ENCODE data around the gene ERFE. TPM values are rescaled to one million over a fixed set of nuclear protein-coding genes. Genes with fewer than 3 reads are reported as not detected.

ERFE gene
- total and polyA plus RNA-seq, 2 of the 13 experiments (the other 11 are each of a cell fraction or from before 2014, with no cell fraction given), result 0.09 TPM; not detected in 1

GRCh38 chr2:238127165-238128060 lies 31.4 kb upstream of the ERFE start (continued):
- 0 out of 2 replicates have a peak, but pooled peaks have one; percentile 58 for TF ChIP-seq NFKB2 (CRISPR knock-in tag; IDR thresholded peaks at IDR 0.05; ENCODE audit: borderline replicate concordance)
- no peak for TF ChIP-seq TFE3 (CRISPR knock-in tag; IDR thresholded peaks at IDR 0.05)
- no peak for TF ChIP-seq PAF1 (CRISPR knock-in tag; IDR thresholded peaks at IDR 0.05)
- TF ChIP-seq ZBTB7B (CRISPR knock-in tag; IDR thresholded peaks at IDR 0.05), result peak; percentile 51; the same call in 1 of the 2 replicates
- no peak for TF ChIP-seq EEA1 (CRISPR knock-in tag; IDR thresholded peaks at IDR 0.05; ENCODE audit: borderline replicate concordance)
- TF ChIP-seq ZNF574 (CRISPR knock-in tag; IDR thresholded peaks at IDR 0.05), result 0 out of 2 replicates have a peak, but pooled peaks have one; percentile 43
- TF ChIP-seq ZSCAN12 (CRISPR knock-in tag; IDR thresholded peaks at IDR 0.05), result no peak
- peak; percentile 50; the same call in 1 of the 2 replicates for TF ChIP-seq ARID4A (CRISPR knock-in tag; IDR thresholded peaks at IDR 0.05; ENCODE audit: borderline replicate concordance)
- TF ChIP-seq ZNF646 (CRISPR knock-in tag; IDR thresholded peaks at IDR 0.05), result peak; percentile 97
- TF ChIP-seq FOXO4 (CRISPR knock-in tag; conservative IDR thresholded peaks at IDR 0.05), result no peak

Measured in HepG2 (cell line).